NCI-H2227 (cell line): ENCODE results near the gene PTPRB.

ENCODE experiments used
- DNase-seq: peaks from one replicate; lab custom pipeline; 2025; ENCODE audit not compliant: unreplicated experiment; lab: John Stamatoyannopoulos, UW

PTPRB gene

GRCh38 chr12:70644861-70645260 lies 7.6 kb upstream of the PTPRB start:
- DNase-seq: no peak

DNA sequence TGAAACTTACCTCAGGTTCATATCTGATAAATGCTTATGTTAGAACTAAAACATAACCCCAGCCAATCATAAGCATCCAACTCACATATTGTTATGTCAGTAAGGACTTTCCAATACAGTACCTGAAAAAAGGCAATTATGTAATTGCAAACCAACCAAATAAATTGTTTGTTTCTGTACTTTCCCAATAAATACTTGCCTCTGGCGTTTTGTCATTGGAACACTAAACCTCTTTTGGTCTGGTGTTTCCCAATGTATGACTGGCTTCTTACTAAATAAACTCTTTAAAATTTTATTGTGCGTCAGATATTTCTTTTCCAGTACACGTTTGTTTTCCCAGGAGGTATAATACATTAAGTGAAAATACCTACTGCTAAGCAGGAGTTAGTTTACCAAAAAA lies 6.7 kb upstream of the PTPRB start:
- DNase-seq: no peak

DNA sequence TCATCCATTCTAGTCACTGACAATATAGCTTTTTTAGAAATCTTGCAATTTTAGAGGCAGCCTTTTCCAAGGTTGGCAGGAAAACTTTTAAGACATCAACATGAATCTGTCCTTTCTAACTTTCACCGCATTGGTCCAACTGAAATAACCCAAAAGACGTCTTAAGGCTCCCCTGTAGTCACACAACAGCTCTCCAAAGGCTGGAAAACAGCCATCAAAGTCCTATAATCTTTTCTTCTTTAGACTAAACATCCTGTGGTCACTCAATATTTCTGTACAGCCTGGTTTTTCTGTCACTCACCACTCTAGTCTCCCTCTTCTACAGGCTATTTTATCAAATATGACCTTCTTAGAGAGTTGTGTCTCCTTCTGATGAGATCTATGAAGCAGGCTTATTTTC lies 4.5 kb upstream of the PTPRB start:
- DNase-seq: no peak

- DNase-seq: no peak
Measured at GRCh38 chr12:70640901-70641300, 3.7 kb upstream of the PTPRB start.

- no peak for DNase-seq
Measured at GRCh38 chr12:70639535-70639934, 2.3 kb upstream of the PTPRB start.

DNA sequence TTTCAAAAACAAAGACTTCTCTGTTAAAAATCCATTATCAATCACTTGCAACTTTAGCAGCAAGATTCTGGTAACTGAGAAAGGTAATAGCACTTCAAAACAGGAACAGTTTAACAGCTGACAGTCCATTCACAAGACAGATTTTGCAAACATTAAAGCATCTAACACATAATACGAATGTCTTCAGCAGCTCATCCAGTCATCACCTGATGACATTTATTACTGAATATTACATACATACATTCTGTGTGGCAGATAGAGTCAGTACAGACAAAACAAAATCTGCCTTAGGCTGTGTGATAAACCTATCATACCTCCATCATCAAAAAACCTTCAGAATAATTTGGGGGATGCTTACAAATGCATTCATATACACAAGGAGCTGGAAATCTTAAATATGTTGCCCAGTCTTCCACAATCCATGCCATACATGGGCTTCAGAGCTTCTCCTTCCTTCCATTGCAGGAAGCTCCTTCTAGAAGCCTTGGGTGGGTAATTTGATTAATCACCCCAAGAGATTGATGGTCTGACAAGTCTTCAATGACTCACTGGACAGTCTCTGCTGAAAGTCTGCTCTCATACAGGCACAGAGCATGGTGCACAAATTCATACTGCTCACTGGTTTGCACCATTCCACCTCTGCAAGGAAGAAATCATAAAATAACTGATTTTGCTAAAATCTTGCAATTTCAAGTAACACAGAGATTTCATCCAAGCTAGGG lies 1.6 kb upstream of the PTPRB start:
- no peak for DNase-seq

- no peak for DNase-seq
Measured at GRCh38 chr12:70635755-70636154, 1.5 kb downstream of the PTPRB start.

- DNase-seq: no peak
Measured at GRCh38 chr12:70628701-70629480, 8.3 kb downstream of the PTPRB start.

DNA sequence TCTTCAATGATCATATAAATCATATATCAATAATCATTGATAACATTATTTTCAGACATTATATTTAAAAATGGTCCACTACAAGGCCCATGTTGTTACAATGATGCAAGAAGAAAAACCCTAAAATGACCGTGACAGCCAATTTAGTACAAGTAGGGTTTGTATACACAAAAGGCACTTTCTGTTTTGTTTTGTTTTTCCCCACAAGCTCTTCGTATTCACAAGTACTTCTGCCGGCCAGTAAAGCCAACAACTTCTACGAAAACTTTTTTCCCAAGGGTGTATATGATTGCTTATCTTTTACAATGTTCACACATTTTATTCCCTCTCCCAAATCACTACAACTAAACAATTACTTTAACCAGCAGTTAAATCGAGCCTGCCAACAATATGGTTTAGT lies 9.6 kb downstream of the PTPRB start:
- no peak for DNase-seq

DNA sequence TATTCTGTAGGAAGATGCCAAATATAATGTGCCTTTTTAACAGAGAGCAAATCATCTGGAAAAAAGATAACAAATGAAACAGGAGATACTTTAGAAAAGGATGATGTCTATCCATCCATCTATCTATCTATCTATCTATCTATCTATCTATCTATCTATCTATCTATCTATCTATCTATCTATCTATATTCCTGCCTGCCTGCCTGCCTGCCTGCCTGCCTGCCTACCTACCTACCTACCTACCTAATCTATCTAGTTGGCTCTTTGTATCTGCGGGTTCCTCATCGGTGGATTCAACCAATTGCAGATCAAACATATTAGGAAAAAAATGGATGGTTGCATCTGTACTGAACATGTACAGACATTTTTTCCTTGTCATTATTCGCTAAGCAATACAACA lies 11.0 kb downstream of the PTPRB start:
- no peak for DNase-seq

- DNase-seq: no peak
Measured at GRCh38 chr12:70619471-70620152, 17.6 kb downstream of the PTPRB start.

DNA sequence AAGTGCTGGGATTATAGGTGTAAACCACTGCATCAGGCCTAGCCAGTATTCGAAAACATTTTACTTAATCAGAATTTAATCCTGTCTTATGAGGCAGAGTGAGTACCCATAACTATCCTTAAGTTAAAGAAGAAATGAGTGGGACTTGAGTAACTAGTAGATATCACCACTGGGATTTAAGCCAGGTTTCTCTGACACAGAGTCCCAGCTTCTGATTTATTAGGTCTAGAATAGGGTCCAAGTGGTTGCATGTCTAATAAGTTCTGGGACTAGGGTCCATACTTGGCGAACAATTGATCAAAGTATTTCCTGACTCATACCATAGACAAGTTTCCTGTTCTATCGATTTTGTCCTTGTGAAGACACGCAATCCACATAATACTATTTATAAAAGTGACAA lies 18.9 kb downstream of the PTPRB start:
- no peak for DNase-seq

GRCh38 chr12:70617450-70617849 lies 19.8 kb downstream of the PTPRB start:
- no peak for DNase-seq

DNA sequence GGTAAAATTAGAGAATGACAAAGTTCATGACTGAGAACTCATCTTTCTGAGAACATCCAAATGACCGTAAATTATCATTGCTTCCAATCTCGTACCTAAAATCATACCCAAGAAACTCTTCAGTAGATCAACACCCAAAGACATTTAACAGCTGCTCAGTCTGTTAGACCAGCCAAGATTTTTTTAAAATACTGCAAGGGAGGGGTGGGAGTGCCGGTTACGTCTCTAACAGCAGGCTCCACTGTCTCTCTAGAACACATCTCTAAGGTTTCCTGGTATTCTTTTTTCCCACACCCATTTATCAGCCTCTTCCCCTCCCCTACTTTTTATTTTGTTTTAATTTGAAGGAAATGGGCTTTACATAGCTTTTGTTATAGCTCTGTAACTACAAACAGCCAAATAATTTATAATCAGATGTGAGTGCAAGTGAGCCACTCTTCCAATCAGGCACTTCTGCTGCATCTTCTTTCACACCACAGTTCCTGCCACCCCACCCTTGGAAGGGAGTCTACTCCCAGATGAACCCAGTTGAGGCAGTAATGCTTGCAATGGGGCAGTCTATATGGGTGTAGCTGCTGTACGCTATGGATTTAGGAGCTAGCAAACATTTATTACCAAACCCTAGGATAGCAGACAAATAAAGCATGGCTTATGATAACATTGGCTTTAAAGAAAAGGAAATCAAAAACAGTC lies 21.9 kb downstream of the PTPRB start:
- DNase-seq: no peak

DNA sequence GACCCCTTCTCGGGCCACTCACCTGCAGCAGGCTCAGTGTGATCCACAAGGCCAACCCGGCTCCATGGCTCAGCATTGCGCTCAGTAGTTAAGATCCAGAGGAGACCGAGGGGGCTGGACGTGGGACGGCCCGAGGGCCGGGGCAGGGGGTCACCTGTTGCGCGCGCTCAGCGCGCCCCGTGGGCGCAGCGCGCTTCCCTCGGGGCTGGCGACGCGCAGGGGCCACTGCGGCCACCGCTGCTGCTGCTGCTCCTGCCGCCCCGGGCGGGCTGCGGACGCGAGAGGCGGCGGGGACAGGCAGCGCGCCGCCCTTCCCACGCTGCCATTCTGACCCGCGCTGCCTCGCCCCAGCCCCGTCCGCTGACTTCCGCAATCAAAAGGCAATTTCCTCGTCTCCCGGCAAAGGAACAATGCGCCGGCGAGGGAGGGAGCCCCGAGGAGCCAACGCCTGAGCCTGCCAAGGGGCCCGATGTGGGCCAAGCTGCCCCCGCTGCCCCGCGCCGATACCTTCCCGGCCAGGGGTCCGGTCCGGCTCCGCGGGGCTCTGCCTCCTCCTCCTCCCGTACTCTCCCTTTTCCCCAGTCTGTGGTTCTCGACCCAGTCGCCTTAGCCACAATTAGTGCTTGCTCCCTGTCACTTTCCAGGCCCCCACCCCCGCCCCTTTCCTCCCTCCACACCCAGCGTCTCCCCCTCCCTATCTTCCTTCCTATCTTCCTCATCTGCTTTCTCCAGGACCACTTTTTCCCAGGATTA lies 27.3 kb downstream of the PTPRB start:
- peak; percentile 28 for DNase-seq

GRCh38 chr12:70609203-70609602 lies 28.0 kb downstream of the PTPRB start:
- DNase-seq: no peak

GRCh38 chr12:70608184-70608583 lies 29.0 kb downstream of the PTPRB start:
- DNase-seq: no peak

DNA sequence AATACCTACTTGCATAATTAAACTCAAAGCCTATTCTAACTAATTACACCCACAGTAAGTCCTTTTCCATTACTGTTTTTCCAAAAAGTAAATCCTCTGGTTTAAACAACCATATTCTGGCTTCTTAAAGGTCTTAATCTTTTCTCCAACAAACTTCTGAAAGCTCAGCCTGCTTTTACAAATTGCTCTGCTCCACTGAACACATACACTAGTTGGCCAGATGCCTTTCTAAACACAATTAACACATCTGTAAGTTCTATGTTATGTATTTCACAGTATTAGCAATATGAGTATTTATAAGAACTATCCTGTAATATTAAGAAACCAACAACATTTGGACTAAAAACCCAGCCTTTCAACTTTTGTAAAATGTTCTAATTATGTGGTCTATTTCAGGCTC lies 30.1 kb downstream of the PTPRB start:
- DNase-seq: no peak

DNA sequence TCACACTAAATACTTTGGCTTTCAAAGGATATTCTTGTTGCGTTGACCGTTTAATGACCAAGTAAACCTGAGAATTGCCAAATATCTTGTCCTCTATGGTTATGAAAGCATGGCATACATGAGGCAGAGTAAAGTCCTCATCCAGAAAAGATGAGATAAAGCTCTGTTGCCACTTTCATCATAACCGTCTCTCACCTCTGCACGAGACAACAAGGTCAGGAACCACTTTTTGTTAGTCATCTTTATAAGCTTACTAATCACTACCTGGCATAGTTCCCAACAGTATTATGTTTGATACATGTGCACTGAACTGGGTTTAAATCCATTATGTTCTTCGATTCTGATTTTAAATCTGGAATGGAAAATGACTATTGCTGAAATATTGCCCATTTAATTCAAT lies 31.3 kb downstream of the PTPRB start:
- DNase-seq: no peak

DNA sequence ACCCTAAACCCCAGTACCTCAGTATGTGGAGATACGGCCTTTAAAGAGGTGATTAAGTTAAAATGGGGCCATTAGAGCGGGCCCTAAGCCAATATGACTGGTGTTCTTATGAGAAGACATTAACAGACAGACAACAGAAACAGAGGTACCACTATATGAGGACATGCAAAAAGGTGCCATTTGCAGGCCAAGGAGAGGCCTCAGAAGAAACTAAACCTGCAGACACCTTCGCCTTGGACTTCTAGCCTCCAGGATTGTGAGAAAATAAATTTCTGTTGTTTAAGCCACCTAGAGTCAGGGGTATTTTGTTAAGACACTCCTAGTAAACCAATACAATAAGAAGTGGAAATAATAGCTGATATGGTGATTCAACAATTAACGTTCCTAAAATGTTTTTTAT lies 32.6 kb downstream of the PTPRB start:
- no peak for DNase-seq

- no peak for DNase-seq
Measured at GRCh38 chr12:70603044-70603443, 34.2 kb downstream of the PTPRB start.
